ENCODE measurements around the gene BMPER. TPM values are rescaled to one million over a fixed set of nuclear protein-coding genes. Genes with fewer than 3 reads are reported as not detected.

Gene BMPER
- total RNA-seq, 1 experiment from 2014 or later = not detected

GRCh38 chr7:34121366-34121765 lies 216.0 kb downstream of the BMPER start:
- H3K4me1 ChIP-seq (ENCODE audit: control insufficient read depth, insufficient read depth, low read length) = no peaks in the 10 kb centered on the region
- intact Hi-C loops (cut with micrococcal nuclease; ENCODE audit: unreplicated experiment) (no loop called here), in situ Hi-C loops (cut with HindIII; ENCODE audit: low pct_unique_long_range_greater_than_20kb, low sequenced_read_pairs) (no loop called here)
- peaks cover 13% of the 10 kb centered on the region; the same call in 1 of the 2 replicates for H3K9me3 ChIP-seq (ENCODE audit: control insufficient read depth, insufficient read depth, low read depth, low read length)
- H3K27me3 ChIP-seq (ENCODE audit: control insufficient read depth, insufficient read depth, low read length) = no peaks in the 10 kb centered on the region
- ATAC-seq (no peak), DNase-seq (ENCODE audit: low read depth, low spot score) (no peak)
- no peak overlapping the region for H3K27ac ChIP-seq (ENCODE audit: low read length)
- POLR2A ChIA-PET = no interaction called here
- TF ChIP-seq POLR2AphosphoS5 (IDR thresholded peaks at IDR 0.05; ENCODE audit: low read depth, low read length) = no peak
- TF ChIP-seq, protein P1, sequence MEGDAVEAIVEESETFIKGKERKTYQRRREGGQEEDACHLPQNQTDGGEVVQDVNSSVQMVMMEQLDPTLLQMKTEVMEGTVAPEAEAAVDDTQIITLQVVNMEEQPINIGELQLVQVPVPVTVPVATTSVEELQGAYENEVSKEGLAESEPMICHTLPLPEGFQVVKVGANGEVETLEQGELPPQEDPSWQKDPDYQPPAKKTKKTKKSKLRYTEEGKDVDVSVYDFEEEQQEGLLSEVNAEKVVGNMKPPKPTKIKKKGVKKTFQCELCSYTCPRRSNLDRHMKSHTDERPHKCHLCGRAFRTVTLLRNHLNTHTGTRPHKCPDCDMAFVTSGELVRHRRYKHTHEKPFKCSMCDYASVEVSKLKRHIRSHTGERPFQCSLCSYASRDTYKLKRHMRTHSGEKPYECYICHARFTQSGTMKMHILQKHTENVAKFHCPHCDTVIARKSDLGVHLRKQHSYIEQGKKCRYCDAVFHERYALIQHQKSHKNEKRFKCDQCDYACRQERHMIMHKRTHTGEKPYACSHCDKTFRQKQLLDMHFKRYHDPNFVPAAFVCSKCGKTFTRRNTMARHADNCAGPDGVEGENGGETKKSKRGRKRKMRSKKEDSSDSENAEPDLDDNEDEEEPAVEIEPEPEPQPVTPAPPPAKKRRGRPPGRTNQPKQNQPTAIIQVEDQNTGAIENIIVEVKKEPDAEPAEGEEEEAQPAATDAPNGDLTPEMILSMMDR (IDR thresholded peaks at IDR 0.05) = no peak
- TF ChIP-seq SIN3A (IDR thresholded peaks at IDR 0.05; ENCODE audit: borderline replicate concordance, insufficient read depth, low read depth, low read length) = no peak
- no peak for TF ChIP-seq TCF7L2 (IDR thresholded peaks at IDR 0.05; ENCODE audit: low read depth, low read length)
- no peak for TF ChIP-seq REST (IDR thresholded peaks at IDR 0.05; ENCODE audit: insufficient read depth in 1 of 2, low read depth in 2 of 2, low read length in 1 of 2)
- BruUV-seq (replicated peaks) = no TSS peak
- H3K4me3 ChIP-seq (ENCODE audit: low read depth in 2 of 2, low read length in 2 of 2) = no peak overlapping the region
- no peaks in the 10 kb centered on the region for H3K36me3 ChIP-seq (ENCODE audit: control insufficient read depth, insufficient read depth, low read length)
- CTCF ChIA-PET = interaction anchor here (0.6 kb wide), 1 partner anchor 405 kb away, joined by 4 read pairs; no protein-coding TSS in a partner anchor

DNA sequence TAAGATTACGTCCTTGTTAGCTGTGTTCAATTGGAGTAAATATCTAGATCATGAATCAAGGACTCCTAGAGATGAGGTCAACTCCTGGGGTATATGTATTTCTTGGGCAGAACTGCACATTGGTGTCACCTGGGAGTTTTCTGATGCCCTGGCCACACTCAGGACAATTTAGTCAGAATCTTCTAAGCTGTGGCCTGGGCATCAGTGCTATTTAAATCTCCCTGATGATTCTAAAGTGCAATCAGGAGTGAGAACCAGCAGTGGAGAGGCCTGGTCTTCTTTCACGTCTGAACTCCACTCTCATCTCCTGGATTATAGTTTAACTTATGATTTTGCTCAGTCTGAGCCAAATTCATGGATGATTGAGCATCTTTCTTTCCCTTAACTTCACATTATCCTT lies 218.0 kb downstream of the BMPER start:
- in situ Hi-C loops (cut with HindIII; ENCODE audit: low pct_unique_long_range_greater_than_20kb, low sequenced_read_pairs) (no loop called here), intact Hi-C loops (cut with micrococcal nuclease; ENCODE audit: unreplicated experiment) (no loop called here)
- Histone ChIP-seq H3K36me3 (ENCODE audit: control insufficient read depth, insufficient read depth, low read length) (no peaks in the 10 kb centered on the region), H3K27me3 (ENCODE audit: control insufficient read depth, insufficient read depth, low read length) (no peaks in the 10 kb centered on the region), H3K9me3 (ENCODE audit: control insufficient read depth, insufficient read depth, low read depth, low read length) (peaks cover 13% of the 10 kb centered on the region; the same call in 1 of the 2 replicates), H3K27ac (ENCODE audit: low read length) (no peak overlapping the region), H3K4me1 (ENCODE audit: control insufficient read depth, insufficient read depth, low read length) (no peaks in the 10 kb centered on the region), H3K4me3 (ENCODE audit: low read depth in 2 of 2, low read length in 2 of 2) (no peak overlapping the region)
- no TSS peak for BruUV-seq (replicated peaks)
- ChIA-PET CTCF (no interaction called here), POLR2A (no interaction called here)
- no peak for ATAC-seq
- TF ChIP-seq POLR2AphosphoS5 (IDR thresholded peaks at IDR 0.05; ENCODE audit: low read depth, low read length) (no peak), TCF7L2 (IDR thresholded peaks at IDR 0.05; ENCODE audit: low read depth, low read length) (no peak), REST (IDR thresholded peaks at IDR 0.05; ENCODE audit: insufficient read depth in 1 of 2, low read depth in 2 of 2, low read length in 1 of 2) (no peak), SIN3A (IDR thresholded peaks at IDR 0.05; ENCODE audit: borderline replicate concordance, insufficient read depth, low read depth, low read length) (no peak)
- TF ChIP-seq, protein P1 (IDR thresholded peaks at IDR 0.05) = no peak
- no peak for DNase-seq (ENCODE audit: low read depth, low spot score)
